K562 (cell line): ENCODE measurements around the gene ETS1. TPM values are rescaled to one million over a fixed set of nuclear protein-coding genes. Genes with fewer than 3 reads are reported as not detected.

Experiments
- ATAC-seq: fragments of 200-7000 bp; cut with Tn5 transposase; 3 replicates; pipeline ENCODE4 v1.9.1; 2020; ENCODE audit warnings: moderate library complexity
- Bru-seq: library from RNA; stranded (reverse); fragments of 400-500 nt; gene quantifications from one replicate; lab custom pipeline; 2021; lab: Mats Ljungman, UMichigan
- BruChase-seq, 2 experiments: library from RNA; stranded (reverse); fragments of 400-500 nt; gene quantifications; one replicate each; lab custom pipeline; 2021; lab: Mats Ljungman, UMichigan
- BruUV-seq: library from RNA; stranded (reverse); fragments of 400-500 nt; replicated peaks from 2 replicates; lab custom pipeline; 2021; lab: Mats Ljungman, UMichigan
- CTCF ChIA-PET: fragments of 300-600 bp; formaldehyde crosslinking; extraction: SDS; loops from one replicate; lab custom pipeline; 2021; ENCODE audit warnings: low intra/inter-chr PET ratio; lab: Yijun Ruan, JAX
- POLR2A ChIA-PET: fragments of 300-600, 350-650 bp; sonication (Branson Sonifier 250); formaldehyde crosslinking; extraction: SDS; loops from one replicate; lab custom pipeline; 2021; ENCODE audit warnings: antibody characterized with exemption, inconsistent platforms; lab: Yijun Ruan, JAX
- DNase-seq, 4 experiments: peaks; one replicate each; pipeline versions ENCODE4 v3.0.0 to v3.0.0-alpha.2; 2011 to 2018; ENCODE audit warnings: low spot score in 3 of 4, mixed read lengths in 3 of 4; ENCODE audit errors: extremely low read depth in 1 of 4
- FAIRE-seq: peaks from 2 replicates; lab custom pipeline; 2011; peaks lifted over from hg19 to GRCh38; lab: Jason Lieb, UNC
- H2AFZ ChIP-seq: 2 replicates; pipeline ENCODE4 v1.6.0; 2011; ENCODE audit warnings: low read depth, low read length, control low read depth, inconsistent platforms
- H3K27ac ChIP-seq: fragments of 200-600 bp; 3 replicates; pipeline ENCODE4 v1.8.0; 2011; ENCODE audit warnings: low read depth, mild to moderate bottlenecking, control low read depth, inconsistent platforms, low read length, moderate library complexity, mixed read lengths; ENCODE audit errors: extremely low read depth
- H3K27me3 ChIP-seq, 2 experiments: fragments of 300-600 bp in 1 of 2; 2 replicates in 1 of 2; 3 replicates in 1 of 2; pipeline versions ENCODE4 v1.6.0 to v1.8.0; 2011; ENCODE audit warnings: inconsistent platforms in 2 of 2, low read length in 2 of 2, mild to moderate bottlenecking in 1 of 2, mixed read lengths in 1 of 2, moderate library complexity in 1 of 2; ENCODE audit not compliant: control insufficient read depth in 2 of 2, insufficient read depth in 2 of 2
- H3K36me3 ChIP-seq: fragments of 300-600 bp; 3 replicates; pipeline ENCODE4 v1.8.0; 2011; ENCODE audit warnings: mild to moderate bottlenecking, low read length, inconsistent platforms; ENCODE audit not compliant: control insufficient read depth, insufficient read depth
- H3K4me1 ChIP-seq, 2 experiments: fragments of 200-600 bp in 1 of 2; replicated peaks in 1 of 2; 2 replicates in 1 of 2; 3 replicates in 1 of 2; pipeline versions ENCODE4 v1.5.1 to v1.8.0; 2011; ENCODE audit warnings: inconsistent platforms in 2 of 2, low read length in 2 of 2, mild to moderate bottlenecking in 1 of 2, mixed read lengths in 1 of 2, moderate library complexity in 1 of 2; ENCODE audit not compliant: control insufficient read depth in 2 of 2, insufficient read depth in 2 of 2
- H3K4me2 ChIP-seq: 2 replicates; pipeline ENCODE4 v1.6.1; 2011; ENCODE audit warnings: low read length, control low read depth, inconsistent platforms, mixed read lengths; ENCODE audit not compliant: insufficient read depth
- H3K4me3 ChIP-seq: fragments of 200-600 bp; sonication (generic), shearing (Covaris generic); 2 replicates; pipeline ENCODE4 v1.5.1; 2016; ENCODE audit warnings: control low read depth, inconsistent platforms
- H3K79me2 ChIP-seq: fragments of 200-600 bp; 3 replicates; pipeline ENCODE4 v1.8.0; 2011; ENCODE audit warnings: low read length, inconsistent platforms; ENCODE audit not compliant: control insufficient read depth, insufficient read depth
- H3K9ac ChIP-seq, 2 experiments: 2 replicates each; pipeline versions ENCODE4 v1.6.0 to v1.6.1; 2011; ENCODE audit warnings: low read depth in 2 of 2, low read length in 2 of 2, control low read depth in 1 of 2, inconsistent platforms in 1 of 2, mild to moderate bottlenecking in 1 of 2, mixed read lengths in 1 of 2; ENCODE audit not compliant: insufficient read depth in 1 of 2
- H3K9me1 ChIP-seq: one replicate; pipeline ENCODE4 v1.6.0; 2011; ENCODE audit warnings: inconsistent platforms, mild to moderate bottlenecking, low read length, moderate library complexity; ENCODE audit not compliant: control insufficient read depth, insufficient read depth
- H3K9me3 ChIP-seq: replicated peaks from 2 replicates; pipeline ENCODE4 v1.5.1; 2011; ENCODE audit warnings: low read depth, low read length, inconsistent platforms; ENCODE audit not compliant: control insufficient read depth, insufficient read depth
- H4K20me1 ChIP-seq: replicated peaks from 2 replicates; pipeline ENCODE4 v1.6.1; 2011; ENCODE audit warnings: low read length, inconsistent platforms, mixed read lengths; ENCODE audit not compliant: control insufficient read depth, insufficient read depth
- ARNT ChIP-seq, 2 experiments: fragments of 450-650 bp; IDR thresholded peaks; 2 replicates each; pipeline ENCODE4 v1.6.1; 2016; ENCODE audit warnings: mild to moderate bottlenecking in 1 of 2
- FOXK1 ChIP-seq: sonication (generic); formaldehyde crosslinking; IDR thresholded peaks from 2 replicates; pipeline ENCODE4 v1.8.0; 2022; ENCODE audit warnings: missing genetic modification reagents, mild to moderate bottlenecking, borderline replicate concordance
- NFYB ChIP-seq: IDR thresholded peaks from 2 replicates; pipeline ENCODE4 v1.6.1; 2011; ENCODE audit warnings: mild to moderate bottlenecking, moderate library complexity; ENCODE audit not compliant: insufficient read length; ENCODE audit errors: extremely low read depth
- POLR2G ChIP-seq: fragments of 200-400 bp; formaldehyde crosslinking; IDR thresholded peaks from 2 replicates; pipeline ENCODE4 v1.6.1; 2017; ENCODE audit warnings: low read depth, mild to moderate bottlenecking, antibody characterized with exemption, low read length, moderate library complexity
- SNAPC5 ChIP-seq: fragments of 250-450 bp; sonication (Bioruptor Pico); IDR thresholded peaks from 2 replicates; pipeline ENCODE4 v1.8.0; 2021; ENCODE audit warnings: moderate library complexity, mild to moderate bottlenecking, inconsistent platforms
- STAT5B ChIP-seq: fragments of 250-450 bp; sonication (Bioruptor Pico); IDR thresholded peaks from 2 replicates; pipeline ENCODE4 v1.8.0; 2021; ENCODE audit warnings: mild to moderate bottlenecking, inconsistent platforms
- WGBS: fragments of 100-300 bp; shearing (Covaris generic); methylation state at CpG from one replicate; pipeline ENCODE4 v1.1.6; 2016; ENCODE audit warnings: low coverage, mixed read lengths; ENCODE audit not compliant: insufficient coverage; ENCODE audit errors: missing lambda C conversion rate; 5-methylcytosine and 5-hydroxymethylcytosine counted together
- in situ Hi-C: fragments of 300-500 bp; cut with MboI; formaldehyde crosslinking; loops from 4 replicates; pipeline ENCODE4 v1.15.0; 2018; ENCODE audit warnings: inconsistent platforms, mixed read lengths
- intact Hi-C: fragments of 100-400 bp; cut with micrococcal nuclease; formaldehyde crosslinking; loops from 2 replicates; pipeline ENCODE4 v1.14.2; 2022
- long read RNA-seq, 3 experiments: library from polyadenylated mRNA in 2 of 3; library from RNA in 1 of 3; unstranded in 2 of 3; stranded (forward) in 1 of 3; transcript quantifications; one replicate each; pipeline ENCODE4 v2.0.0, GENCODE V29; 2019 to 2022
- polyA minus RNA-seq, 3 experiments: library from RNA; depleted of rRNA, polyadenylated mRNA; stranded (reverse); fragments of >200 nt; gene quantifications; 2 replicates each; pipeline ENCODE4 v1.2.3, GENCODE V29; 2011
- polyA plus RNA-seq, 8 experiments: library from polyadenylated mRNA; depleted of rRNA in 4 of 8; stranded (reverse) in 5 of 8; unstranded in 3 of 8; fragments of >200 nt; fragmentation: Nextera tagmentation in 2 of 8; fragmentation: Illumina TruSeq in 1 of 8; extraction: Ambion mirVana in 2 of 8; extraction: Trizol in 1 of 8; gene quantifications; 2 replicates each; pipeline versions ENCODE4 v1.2.1 to v1.2.3, GENCODE V29; 2011 to 2014; ENCODE audit warnings: inconsistent platforms in 1 of 8, missing spikeins in 1 of 8
- total RNA-seq, 7 experiments: library from RNA; depleted of rRNA in 6 of 7; stranded (reverse); fragments of >200 nt in 6 of 7; fragmentation: Illumina TruSeq in 2 of 7; extraction: Trizol in 2 of 7; gene quantifications; 2 replicates each; pipeline versions ENCODE4 v1.2.1 to v1.2.3, GENCODE V29; 2011 to 2021; ENCODE audit warnings: low replicate concordance in 1 of 7
- TF ChIP-seq, protein P1 (sequence below): fragments of 250-450 bp; sonication (Bioruptor Pico); IDR thresholded peaks from 2 replicates; pipeline ENCODE4 v1.5.0; 2020; ENCODE audit warnings: mild to moderate bottlenecking
- TF ChIP-seq, protein P2 (sequence below): sonication (generic); formaldehyde crosslinking; IDR thresholded peaks from 2 replicates; pipeline ENCODE4 v1.8.0; 2023; ENCODE audit warnings: mild to moderate bottlenecking, missing genetic modification reagents

ETS1 gene, protein sequence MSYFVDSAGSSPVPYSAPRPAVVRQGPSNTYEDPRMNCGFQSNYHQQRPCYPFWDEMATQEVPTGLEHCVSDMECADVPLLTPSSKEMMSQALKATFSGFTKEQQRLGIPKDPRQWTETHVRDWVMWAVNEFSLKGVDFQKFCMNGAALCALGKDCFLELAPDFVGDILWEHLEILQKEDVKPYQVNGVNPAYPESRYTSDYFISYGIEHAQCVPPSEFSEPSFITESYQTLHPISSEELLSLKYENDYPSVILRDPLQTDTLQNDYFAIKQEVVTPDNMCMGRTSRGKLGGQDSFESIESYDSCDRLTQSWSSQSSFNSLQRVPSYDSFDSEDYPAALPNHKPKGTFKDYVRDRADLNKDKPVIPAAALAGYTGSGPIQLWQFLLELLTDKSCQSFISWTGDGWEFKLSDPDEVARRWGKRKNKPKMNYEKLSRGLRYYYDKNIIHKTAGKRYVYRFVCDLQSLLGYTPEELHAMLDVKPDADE
- total RNA-seq (2011; cell fraction: chromatin; rRNA removed; ENCODE audit: low replicate concordance): not detected in 2 replicates
- total RNA-seq (2011; cell fraction: nucleolus; rRNA removed): not detected in 2 replicates
- not detected in 2 replicates for total RNA-seq (2011; cell fraction: nucleoplasm; rRNA removed)
- total RNA-seq (2014; rRNA removed) (0.16 and 0.23 TPM in 2 replicates), total RNA-seq (2014; rRNA removed; fragmentation: Illumina TruSeq; extraction: Trizol) (0.33 and 0.38 TPM in 2 replicates), total RNA-seq (2015; rRNA removed; fragmentation: Illumina TruSeq; extraction: Trizol) (0.15 and 0.25 TPM in 2 replicates), total RNA-seq (2021) (1.4 and 1.6 TPM in 2 replicates), polyA plus RNA-seq (2011; rRNA removed) (0.03 and 0.13 TPM in 2 replicates), polyA plus RNA-seq (2014; fragmentation: Illumina TruSeq; extraction: Trizol) (0.50 and 0.54 TPM in 2 replicates), polyA plus RNA-seq (2014; fragmentation: Nextera tagmentation; extraction: Ambion mirVana) (under 1 TPM; 0.04 to 0.11 TPM), polyA plus RNA-seq (2014; rRNA removed) (0.18 and 0.21 TPM in 2 replicates), polyA minus RNA-seq (2011; rRNA and poly(A)+ RNA removed) (0.14 TPM in 1 of 2 replicates, not detected in the other), Bru-seq, nascent RNA (percentile 14 among the genes with signal in this experiment), BruChase-seq, experiment 1, labeled RNA remaining after a 2-hour chase (percentile 13 among the genes with signal in this experiment), BruChase-seq, experiment 2, labeled RNA remaining after a 6-hour chase (percentile 17 among the genes with signal in this experiment)
- 0.16 TPM in 1 of 2 replicates, not detected in the other for polyA plus RNA-seq (2011; cell fraction: cytosol; rRNA removed)
- 0.03 and 0.06 TPM in 2 replicates for polyA plus RNA-seq (2011; cell fraction: nucleus; rRNA removed)
- polyA plus RNA-seq (2012): 1.0 and 11.5 TPM in 2 replicates
- not detected in 2 replicates for polyA minus RNA-seq (2011; cell fraction: cytosol; rRNA and poly(A)+ RNA removed)
- polyA minus RNA-seq (2011; cell fraction: nucleus; rRNA and poly(A)+ RNA removed): not detected in 2 replicates
- long read RNA-seq, experiment 1: 0 reads
- long read RNA-seq, experiment 2: 0 reads
- long read RNA-seq, experiment 3: 0 reads

DNA sequence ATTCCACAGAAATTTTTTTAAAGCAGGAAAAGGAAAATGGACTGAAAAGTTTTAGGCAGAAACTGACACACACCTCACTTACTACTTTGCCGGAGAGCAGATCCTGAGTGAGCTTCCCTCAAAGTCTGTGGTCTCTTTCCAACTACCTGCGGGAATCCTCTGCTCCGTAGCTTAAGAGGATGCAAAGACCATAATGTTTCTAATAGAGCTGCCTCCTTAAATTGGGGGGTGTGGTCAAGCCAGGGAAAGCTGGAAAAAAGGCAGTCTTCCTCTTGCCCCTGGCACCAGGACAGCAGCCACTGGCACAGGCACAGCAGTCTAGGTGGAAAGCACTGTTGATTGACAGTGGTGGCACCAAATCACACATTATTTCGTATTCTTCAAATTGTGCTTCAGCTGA lies at the start of gene ETS1:
Gene ETS1 (minus strand): TSS at position 144 of the 400 bp plus-strand sequence. CDS start 14,428 bp downstream, outside the sequence.
- Histone ChIP-seq H3K27ac (no peak within 1 kb of the TSS), H3K4me2 (no peak within 1 kb of the TSS), H2AFZ (no peak within 1 kb of the TSS), H3K4me1 (no peaks in the 10 kb centered on the region), H3K4me3 (no peak within 1 kb of the TSS), H4K20me1 (no peaks in the 10 kb centered on the region), H3K27me3 (no peaks in the 10 kb centered on the region), H3K9me3 (no peaks in the 10 kb centered on the region), H3K9me1 (no peaks in the 10 kb centered on the region), H3K36me3 (no peaks in the 10 kb centered on the region), H3K9ac (no peak within 1 kb of the TSS), H3K79me2 (no peaks in the 10 kb centered on the region)
- WGBS: 2% methylated on average over 4 of the region's 4 CpGs
- ChIA-PET POLR2A (interaction anchor here (0.6 kb wide), 1 partner anchor 1976 kb away, joined by 3 read pairs; no protein-coding TSS in a partner anchor), CTCF (no interaction called here)
- no peak for FAIRE-seq
- no peak for DNase-seq
- in situ Hi-C loops: no loop called here
- intact Hi-C loops: no loop called here
- no peak for ATAC-seq
- no TSS peak for BruUV-seq
- TF ChIP-seq FOXK1 (CRISPR knock-in tag) (no peak), SNAPC5 (CRISPR knock-in tag) (no peak), POLR2G (no peak), ARNT (IDR thresholded peaks at IDR 0.05) (no peak), NFYB (no peak), STAT5B (CRISPR knock-in tag) (no peak)
- TF ChIP-seq, protein P1, sequence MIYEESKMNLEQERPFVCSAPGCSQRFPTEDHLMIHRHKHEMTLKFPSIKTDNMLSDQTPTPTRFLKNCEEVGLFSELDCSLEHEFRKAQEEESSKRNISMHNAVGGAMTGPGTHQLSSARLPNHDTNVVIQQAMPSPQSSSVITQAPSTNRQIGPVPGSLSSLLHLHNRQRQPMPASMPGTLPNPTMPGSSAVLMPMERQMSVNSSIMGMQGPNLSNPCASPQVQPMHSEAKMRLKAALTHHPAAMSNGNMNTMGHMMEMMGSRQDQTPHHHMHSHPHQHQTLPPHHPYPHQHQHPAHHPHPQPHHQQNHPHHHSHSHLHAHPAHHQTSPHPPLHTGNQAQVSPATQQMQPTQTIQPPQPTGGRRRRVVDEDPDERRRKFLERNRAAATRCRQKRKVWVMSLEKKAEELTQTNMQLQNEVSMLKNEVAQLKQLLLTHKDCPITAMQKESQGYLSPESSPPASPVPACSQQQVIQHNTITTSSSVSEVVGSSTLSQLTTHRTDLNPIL (CRISPR knock-in tag): no peak
- TF ChIP-seq, protein P2, sequence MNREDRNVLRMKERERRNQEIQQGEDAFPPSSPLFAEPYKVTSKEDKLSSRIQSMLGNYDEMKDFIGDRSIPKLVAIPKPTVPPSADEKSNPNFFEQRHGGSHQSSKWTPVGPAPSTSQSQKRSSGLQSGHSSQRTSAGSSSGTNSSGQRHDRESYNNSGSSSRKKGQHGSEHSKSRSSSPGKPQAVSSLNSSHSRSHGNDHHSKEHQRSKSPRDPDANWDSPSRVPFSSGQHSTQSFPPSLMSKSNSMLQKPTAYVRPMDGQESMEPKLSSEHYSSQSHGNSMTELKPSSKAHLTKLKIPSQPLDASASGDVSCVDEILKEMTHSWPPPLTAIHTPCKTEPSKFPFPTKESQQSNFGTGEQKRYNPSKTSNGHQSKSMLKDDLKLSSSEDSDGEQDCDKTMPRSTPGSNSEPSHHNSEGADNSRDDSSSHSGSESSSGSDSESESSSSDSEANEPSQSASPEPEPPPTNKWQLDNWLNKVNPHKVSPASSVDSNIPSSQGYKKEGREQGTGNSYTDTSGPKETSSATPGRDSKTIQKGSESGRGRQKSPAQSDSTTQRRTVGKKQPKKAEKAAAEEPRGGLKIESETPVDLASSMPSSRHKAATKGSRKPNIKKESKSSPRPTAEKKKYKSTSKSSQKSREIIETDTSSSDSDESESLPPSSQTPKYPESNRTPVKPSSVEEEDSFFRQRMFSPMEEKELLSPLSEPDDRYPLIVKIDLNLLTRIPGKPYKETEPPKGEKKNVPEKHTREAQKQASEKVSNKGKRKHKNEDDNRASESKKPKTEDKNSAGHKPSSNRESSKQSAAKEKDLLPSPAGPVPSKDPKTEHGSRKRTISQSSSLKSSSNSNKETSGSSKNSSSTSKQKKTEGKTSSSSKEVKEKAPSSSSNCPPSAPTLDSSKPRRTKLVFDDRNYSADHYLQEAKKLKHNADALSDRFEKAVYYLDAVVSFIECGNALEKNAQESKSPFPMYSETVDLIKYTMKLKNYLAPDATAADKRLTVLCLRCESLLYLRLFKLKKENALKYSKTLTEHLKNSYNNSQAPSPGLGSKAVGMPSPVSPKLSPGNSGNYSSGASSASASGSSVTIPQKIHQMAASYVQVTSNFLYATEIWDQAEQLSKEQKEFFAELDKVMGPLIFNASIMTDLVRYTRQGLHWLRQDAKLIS (CRISPR knock-in tag): no peak
